Eye (tissue), 1 donor: ENCODE data around the gene PPP1R9B.

Experiments used
- DNase-seq: peaks from one replicate; pipeline ENCODE4 v3.0.0-alpha.2; 2015

PPP1R9B gene

DNA sequence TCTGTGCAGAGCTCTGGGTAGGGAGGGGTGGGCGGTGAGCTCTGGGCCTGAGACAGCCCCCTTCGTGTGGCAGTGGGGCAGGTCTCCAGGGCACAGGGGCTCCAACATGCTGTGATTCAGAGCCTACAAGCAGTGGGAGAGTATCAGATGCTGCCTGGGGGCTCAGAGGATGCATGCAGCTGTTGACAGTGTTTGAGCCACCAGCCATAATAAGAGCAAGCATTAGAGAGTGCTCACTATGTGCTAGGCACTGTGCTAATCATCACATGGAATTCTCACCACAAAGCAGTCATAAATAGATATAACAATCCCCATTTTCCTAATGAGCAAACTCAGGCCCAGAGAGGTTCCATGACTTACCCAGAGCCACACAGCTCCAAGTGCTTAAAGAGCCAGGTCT, 47.2 kb downstream of the PPP1R9B start:
- DNase-seq = no peak

GRCh38 chr17:50102164-50102991, 48.1 kb downstream of the PPP1R9B start:
- no peak for DNase-seq

GRCh38 chr17:50101346-50102163, 48.9 kb downstream of the PPP1R9B start:
- DNase-seq = peak; percentile 67

GRCh38 chr17:50100921-50101345, 49.5 kb downstream of the PPP1R9B start:
- DNase-seq = peak; percentile 57

- no peak for DNase-seq
Observed at GRCh38 chr17:50100480-50100883, 50.0 kb downstream of the PPP1R9B start.

DNA sequence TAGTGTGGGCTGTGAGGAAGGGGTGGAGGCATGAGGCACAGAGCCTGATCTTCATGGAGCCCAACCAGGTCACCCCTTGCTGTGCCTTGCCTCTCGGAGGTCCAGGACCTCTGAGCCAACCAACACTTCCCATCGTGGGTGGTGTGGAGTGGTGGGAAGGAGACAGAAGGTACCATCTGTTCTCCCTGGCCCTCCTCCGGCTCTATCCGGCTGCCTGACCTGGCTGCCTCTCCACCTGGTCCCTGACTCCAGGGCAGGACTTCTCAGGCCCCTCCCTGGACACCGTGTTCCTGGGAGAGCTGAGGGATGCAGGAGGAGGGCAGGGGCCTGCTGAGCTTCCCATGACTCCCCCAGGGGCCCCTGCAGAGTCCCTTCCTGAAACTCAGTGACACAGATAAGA, 51.5 kb downstream of the PPP1R9B start:
- no peak for DNase-seq

DNA sequence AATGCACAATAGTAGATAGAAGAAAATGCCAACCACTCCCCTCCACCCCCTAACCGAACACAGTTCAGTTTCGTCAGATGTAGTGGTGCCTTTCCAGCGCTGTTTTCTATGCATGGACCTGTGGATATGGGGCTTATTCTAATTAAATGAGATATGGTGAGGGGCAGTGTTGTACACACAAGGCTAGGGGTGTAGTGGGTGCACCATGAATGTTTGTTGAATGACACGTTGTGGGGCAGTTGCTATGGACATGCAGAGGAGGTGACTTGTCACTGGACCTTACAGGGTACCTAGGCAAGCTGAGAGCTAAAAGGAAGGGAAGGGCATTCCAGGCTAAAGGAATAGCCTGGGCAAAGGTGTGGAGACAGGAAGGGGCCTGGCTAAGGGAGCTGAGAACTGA, 51.9 kb downstream of the PPP1R9B start:
- no peak for DNase-seq

GRCh38 chr17:50097926-50098325, 52.6 kb downstream of the PPP1R9B start:
- DNase-seq = no peak

DNA sequence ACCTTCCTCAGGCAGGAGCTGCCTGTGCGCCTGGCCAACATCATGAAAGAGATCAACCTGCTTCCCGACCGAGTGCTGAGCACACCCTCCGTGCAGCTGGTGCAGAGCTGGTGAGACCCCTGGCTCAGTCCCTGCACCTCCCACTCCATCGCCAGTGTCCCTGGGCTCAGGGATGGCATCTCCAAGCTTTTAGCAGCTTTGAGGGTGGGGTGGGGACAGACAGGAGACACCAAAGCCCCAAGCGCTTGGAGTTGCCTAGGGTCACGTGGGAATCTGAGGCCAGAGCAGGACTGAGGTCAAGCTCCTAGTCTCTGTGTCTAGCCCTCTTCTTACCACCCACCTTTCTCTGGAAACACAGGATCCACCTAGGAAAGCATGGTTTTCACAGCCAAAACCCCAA, 53.0 kb downstream of the PPP1R9B start:
- no peak for DNase-seq

- no peak for DNase-seq
Observed at GRCh38 chr17:50096758-50097157, 53.7 kb downstream of the PPP1R9B start.

DNA sequence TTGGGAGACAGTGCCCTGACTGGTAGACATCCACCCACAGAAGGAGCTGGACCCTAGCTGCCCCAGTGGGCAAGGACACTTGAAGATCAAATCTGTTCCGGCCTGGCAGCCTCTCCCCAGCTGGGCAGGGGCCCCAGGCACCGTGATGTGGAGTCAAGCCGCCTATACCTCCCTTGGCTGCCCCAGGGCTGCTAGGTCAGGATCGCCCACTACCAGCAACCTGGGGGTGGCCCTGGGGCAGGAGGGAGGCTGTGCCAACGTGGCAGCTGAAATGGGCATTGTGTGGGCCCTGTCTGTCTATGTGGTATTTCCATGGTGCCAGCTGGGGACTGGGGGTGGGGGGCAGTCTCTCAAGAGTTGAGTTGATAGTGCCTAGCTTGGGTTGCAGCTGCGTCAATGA, 54.4 kb downstream of the PPP1R9B start:
- DNase-seq = no peak

- peak; percentile 81 for DNase-seq
Observed at GRCh38 chr17:50095626-50096037, 54.8 kb downstream of the PPP1R9B start.

GRCh38 chr17:50094753-50095619, 55.5 kb downstream of the PPP1R9B start, which contains the start of gene PDK2:
Gene PDK2 (plus strand): TSS chr17:50095351. CDS start chr17:50095436, 85 bp downstream.
- peak; percentile 98 for DNase-seq

DNA sequence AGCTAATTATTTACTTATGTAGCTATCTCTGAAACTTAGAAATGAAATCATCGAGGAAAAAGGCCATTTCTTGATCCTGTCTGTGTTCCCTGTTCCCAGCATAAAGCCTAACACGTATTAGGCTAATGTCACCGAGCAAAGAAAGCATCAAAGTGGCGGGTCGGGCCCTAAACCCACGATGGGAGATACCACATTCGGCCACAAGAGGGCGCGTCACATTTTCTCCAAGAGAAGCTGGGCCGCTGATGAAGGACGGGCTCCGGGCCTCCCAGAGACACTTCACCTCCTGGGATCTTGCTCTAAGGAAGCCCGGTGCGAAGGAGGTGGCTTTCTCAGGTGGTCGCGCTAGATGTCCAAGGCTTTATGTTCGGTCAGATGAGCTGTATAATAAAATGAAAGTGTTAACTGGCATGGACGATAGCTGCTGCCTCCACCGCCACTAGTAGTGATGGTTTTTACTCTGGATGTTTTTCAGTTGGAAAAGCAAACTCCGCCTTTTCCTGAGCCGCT, 56.2 kb downstream of the PPP1R9B start:
- peak; percentile 98 for DNase-seq

DNA sequence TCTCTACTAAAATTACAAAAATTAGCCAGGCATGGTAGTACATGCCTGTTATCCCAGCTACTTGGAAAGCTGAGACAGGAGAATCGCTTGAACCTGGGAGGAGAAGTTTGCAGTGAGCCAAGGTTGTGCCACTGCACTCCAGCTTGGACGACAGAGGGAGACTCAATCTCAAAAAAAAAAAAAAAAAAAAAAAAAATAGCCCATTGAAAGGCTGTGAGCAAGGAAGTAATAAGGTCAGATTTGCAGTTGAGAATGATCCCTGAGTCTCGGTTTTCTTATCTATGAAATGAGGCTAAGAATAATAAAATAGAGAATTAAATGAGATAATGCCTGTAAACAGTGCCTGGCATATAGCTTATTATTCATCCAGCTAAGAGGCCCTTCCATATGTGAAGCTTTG, 56.7 kb downstream of the PPP1R9B start:
- no peak for DNase-seq

DNA sequence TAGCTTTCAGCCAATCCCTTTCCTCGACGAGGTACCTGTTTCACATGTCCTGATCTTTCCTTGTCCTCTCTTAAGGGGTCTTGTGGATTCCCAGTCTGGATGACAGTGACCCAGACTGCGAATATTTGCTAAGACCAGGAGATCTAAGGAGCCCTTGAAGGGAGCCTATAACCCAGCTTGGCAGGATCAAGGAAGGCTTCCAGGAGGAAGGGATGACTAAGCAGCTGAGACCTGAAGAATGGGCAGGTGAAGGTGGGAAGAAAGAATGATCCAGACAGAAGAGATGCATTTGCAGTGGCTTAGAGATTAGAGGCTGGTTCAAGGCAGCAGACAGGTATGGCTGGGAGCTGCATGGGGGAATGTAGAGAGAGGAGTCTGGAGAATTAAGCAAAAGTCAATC, 57.2 kb downstream of the PPP1R9B start:
- DNase-seq = no peak

DNA sequence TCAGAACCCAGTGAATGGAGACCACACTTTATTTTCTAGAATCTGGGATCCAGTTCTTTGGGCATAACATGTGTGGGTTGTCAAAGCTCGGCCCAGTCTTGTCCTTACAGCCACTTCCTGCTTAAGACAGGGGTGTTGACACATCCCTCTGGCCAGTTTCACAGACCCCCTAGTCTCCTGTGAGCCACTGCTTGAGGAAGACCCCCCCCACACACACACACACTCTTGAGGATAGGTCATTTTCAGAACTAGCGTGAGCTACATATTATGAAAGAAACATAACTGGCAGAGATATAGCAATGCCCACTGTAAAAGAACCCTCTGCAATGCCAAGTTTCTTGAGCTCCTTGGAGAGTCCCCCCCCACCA, 58.6 kb downstream of the PPP1R9B start:
- DNase-seq = no peak

GRCh38 chr17:50090971-50091917, 59.2 kb downstream of the PPP1R9B start:
- no peak for DNase-seq

DNA sequence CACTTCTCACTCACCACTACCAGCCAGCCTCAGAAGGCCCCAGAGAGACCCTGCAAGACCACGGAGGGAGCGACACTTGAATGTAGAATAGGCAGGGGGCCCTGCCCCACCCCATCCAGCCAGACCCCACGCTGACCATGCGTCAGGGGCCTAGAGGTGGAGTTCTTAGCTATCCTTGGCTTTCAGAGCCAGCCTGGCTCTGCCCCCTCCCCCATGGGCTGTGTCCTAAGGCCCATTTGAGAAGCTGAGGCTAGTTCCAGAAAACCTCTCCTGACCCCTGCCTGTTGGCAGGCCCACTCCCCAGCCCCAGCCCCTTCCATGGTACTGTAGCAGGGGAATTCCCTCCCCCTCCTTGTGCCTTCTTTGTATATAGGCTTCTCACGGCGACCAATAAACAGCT, 60.4 kb downstream of the PPP1R9B start:
- no peak for DNase-seq

- no peak for DNase-seq
Observed at GRCh38 chr17:50088952-50089825, 61.3 kb downstream of the PPP1R9B start.
